Measurements from ENCODE around the gene SLC6A6.

DNA sequence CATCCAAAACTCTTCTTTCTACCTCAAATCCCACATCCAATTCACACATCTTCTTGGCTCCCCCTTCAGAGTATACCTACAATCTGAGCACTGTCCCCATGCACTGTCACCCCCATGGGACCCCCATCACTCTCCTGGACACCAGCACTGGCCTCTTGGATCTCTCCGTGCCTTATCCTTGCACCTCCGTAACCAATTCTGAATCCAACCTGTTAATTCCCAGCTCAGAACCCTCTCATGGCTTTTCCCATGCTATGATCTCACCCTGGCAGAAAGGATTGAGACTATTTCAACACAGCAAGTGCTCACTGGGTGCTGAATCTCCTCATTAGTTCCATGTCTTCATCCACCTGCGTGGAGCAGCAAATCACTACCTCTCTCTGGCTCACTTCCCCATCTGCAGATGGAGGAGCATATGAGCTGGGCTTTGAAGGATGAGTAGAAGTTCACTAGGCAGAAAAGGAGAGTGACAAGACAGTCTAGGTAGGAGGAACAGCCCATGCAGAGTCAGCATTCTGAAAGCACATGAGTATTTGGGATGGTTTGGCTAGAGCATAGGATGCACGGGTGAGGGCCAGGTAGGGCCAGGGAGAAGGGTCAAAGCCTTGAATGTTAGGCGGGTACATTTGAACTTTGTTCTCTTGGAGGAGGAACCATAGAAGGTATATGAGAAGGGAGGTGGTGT lies 48.7 kb downstream of the SLC6A6 start:
- TF ChIP-seq POLR2A (IDR thresholded peaks at IDR 0.05) (no peak), POLR2AphosphoS5 (IDR thresholded peaks at IDR 0.05) (no peak)

All from spleen (tissue), 3 donors.